A172 (cell line): Measurements from ENCODE around the gene PCDHGB1. TPM values are rescaled to one million over a fixed set of nuclear protein-coding genes. Genes with fewer than 3 reads are reported as not detected.
"Not testable (repeated sequence)": the region's sequence is repeated elsewhere in the genome, so short reads cannot be mapped to it uniquely, and the experiment has no call there.

ENCODE experiments used
- DNase-seq: peaks from one replicate; pipeline ENCODE4 v3.0.0-alpha.2; 2015; ENCODE audit warnings: low spot score
- total RNA-seq: library from RNA; depleted of rRNA; stranded (reverse); fragments of >200 nt; shearing (Covaris generic); gene quantifications from 2 replicates; pipeline ENCODE4 v1.2.3, GENCODE V29; 2014; rRNA removed

The PCDHGB1 gene
- total RNA-seq, 1 experiment from 2014 or later, result 2.0 TPM

DNA sequence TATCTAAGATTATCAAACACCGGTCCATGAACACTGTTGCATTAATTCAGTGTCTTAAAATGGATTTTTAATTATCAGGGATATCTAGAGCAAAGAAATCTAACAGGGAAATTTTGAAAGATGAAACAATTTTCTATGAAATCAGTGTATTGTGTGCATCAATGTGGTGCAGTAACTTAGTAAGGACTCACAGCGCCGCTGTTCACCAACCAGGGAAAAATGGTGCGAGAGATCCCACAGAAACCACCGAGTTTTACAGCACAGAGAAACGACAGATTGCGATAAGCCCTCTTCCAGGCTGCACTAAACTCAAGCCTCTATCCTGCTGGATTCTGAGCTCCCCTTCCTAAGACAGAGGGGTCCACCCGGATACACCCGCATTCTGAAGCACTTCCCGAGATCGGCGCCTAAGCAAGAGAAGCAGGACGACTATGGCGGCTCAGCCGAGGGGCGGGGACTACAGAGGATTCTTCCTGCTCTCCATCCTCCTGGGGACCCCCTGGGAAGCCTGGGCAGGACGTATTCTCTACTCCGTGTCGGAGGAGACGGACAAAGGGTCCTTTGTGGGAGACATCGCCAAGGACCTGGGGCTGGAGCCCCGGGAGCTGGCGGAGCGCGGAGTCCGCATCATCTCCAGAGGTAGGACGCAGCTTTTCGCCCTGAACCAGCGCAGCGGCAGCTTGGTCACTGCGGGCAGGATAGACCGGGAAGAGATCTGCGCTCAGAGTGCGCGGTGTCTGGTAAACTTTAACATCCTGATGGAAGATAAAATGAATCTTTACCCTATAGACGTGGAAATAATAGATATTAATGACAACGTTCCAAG, 32.8 kb downstream of the PCDHGB1 start, which contains the start of gene PCDHGA7:
Gene PCDHGA7 (plus strand): TSS at position 274 of the 826 bp plus-strand sequence. CDS start 158 bp downstream, at position 432.
- no peak for DNase-seq

DNA sequence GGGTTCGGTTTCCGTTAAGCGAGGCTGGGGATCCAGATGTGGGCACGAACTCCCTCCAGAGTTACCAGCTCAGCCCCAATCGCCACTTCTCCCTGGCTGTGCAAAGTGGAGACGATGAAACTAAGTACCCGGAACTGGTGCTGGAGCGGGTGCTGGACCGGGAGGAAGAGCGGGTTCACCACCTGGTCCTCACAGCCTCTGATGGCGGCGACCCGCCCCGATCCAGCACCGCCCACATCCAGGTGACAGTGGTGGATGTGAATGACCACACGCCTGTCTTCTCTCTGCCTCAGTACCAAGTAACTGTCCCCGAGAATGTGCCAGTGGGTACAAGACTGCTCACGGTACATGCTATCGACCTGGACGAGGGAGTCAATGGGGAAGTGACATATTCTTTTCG, 33.4 kb downstream of the PCDHGB1 start:
- DNase-seq, result no peak

DNA sequence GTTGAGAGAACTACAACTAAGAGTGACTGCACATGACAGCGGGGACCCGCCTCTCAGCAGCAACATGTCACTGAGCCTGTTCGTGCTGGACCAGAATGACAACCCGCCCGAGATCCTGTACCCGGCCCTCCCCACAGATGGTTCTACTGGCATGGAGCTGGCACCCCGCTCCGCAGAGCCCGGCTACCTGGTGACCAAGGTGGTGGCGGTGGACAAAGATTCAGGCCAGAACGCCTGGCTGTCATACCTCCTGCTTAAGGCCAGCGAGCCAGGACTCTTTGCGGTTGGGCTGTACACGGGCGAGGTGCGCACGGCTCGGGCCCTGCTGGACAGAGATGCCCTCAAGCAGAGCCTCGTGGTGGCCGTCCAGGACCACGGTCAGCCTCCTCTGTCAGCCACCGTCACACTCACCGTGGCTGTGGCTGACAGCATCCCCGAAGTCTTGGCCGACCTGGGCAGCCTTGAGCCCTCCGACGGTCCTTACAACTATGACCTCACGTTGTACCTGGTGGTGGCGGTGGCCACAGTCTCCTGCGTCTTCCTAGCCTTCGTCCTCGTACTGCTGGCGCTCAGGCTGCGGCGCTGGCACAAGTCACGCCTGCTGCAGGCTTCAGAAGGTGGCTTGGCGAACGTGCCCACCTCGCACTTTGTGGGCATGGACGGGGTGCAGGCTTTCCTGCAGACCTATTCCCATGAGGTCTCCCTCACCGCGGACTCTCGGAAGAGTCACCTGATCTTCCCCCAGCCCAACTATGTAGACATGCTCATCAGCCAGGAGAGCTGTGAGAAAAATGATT, 34.8 kb downstream of the PCDHGB1 start:
- no peak for DNase-seq

DNA sequence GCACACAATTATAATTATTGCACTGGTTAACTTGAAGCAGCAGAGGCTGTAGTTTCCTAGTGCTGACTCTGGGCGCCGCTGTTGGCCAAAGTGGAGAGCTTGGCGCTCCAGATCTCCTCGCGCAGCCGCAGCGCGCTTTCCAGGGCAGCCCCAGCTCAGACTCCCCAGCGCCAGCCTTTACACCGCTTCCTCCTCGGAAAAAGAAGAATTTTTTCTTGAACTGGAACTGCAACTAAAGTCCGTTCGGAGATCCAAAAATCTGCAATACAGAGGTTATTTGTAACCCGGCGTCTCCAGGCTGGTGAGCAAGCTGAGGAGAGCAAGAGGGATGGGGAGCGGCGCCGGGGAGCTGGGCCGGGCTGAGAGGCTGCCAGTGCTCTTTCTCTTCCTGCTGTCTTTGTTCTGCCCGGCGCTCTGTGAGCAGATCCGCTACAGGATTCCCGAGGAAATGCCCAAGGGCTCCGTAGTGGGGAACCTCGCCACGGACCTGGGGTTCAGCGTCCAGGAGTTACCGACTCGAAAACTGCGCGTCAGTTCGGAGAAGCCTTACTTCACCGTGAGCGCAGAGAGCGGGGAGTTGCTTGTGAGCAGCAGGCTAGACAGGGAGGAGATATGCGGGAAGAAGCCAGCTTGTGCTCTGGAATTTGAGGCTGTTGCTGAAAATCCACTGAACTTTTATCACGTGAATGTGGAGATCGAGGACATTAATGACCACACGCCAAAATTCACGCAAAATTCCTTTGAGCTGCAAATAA, 37.8 kb downstream of the PCDHGB1 start, which contains the start of gene PCDHGB4:
Gene PCDHGB4 (plus strand): TSS at position 142 of the 755 bp plus-strand sequence. CDS start 187 bp downstream, at position 329.
- not testable (repeated sequence) for DNase-seq

DNA sequence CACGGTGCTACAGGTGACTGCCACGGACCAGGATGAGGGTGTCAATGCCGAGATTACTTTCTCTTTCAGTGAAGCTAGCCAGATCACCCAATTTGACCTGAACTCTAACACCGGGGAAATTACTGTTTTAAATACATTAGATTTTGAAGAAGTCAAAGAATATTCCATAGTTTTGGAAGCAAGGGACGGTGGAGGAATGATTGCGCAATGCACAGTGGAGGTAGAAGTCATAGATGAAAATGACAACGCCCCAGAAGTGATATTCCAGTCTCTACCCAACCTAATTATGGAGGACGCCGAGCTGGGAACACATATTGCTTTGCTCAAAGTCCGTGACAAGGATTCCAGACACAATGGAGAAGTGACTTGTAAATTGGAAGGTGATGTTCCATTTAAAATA, 38.8 kb downstream of the PCDHGB1 start:
- no peak for DNase-seq

DNA sequence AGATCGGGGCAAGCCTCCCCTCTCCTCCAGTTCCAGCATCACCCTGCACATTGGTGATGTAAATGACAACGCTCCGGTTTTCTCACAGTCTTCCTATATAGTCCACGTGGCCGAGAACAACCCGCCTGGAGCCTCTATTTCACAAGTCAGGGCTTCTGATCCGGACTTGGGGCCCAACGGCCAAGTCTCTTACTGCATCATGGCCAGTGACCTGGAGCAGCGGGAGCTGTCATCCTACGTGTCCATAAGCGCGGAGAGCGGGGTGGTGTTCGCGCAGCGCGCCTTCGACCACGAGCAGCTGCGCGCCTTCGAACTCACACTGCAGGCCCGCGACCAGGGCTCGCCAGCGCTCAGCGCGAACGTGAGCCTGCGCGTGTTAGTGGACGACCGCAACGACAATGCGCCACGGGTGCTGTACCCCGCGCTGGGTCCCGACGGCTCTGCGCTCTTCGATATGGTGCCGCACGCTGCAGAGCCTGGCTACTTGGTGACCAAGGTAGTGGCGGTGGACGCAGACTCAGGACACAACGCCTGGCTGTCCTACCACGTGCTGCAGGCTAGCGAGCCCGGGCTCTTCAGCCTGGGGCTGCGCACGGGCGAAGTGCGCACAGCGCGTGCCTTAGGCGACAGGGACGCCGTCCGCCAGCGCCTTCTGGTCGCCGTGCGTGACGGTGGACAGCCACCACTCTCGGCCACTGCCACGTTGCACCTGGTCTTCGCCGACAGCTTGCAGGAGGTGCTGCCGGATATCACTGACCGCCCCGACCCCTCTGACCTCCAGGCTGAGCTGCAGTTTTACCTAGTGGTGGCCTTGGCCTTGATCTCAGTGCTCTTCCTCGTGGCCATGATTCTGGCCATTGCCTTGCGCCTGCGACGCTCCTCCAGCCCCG, 39.5 kb downstream of the PCDHGB1 start:
- DNase-seq, result no peak

DNA sequence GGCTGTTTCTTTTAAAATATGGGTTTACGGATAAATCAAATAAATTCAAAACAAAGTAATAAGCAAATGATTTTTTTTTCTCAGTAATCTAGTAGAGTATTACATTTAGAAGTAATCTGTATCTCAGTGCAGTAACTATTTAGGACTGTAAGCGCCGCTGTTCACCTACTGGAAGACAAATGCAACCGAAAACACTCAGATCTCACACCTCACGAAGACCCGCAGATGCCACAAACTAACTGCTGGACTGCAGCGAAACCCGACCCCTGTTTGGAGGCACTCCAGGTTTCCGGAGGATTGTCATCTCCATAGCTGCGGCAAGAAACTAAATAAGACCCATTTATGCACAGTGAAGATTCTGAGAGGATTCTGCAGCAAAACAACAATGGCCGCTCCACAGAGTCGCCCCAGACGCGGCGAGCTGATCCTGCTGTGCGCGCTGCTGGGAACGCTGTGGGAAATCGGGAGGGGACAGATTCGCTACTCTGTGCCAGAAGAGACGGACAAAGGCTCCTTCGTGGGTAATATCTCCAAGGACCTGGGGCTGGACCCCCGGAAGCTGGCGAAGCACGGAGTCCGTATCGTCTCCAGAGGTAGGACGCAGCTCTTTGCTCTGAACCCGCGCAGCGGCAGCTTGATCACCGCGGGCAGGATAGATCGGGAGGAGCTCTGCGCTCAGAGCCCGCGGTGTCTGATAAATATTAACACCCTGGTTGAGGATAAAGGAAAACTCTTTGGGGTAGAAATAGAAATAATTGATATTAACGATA, 42.7 kb downstream of the PCDHGB1 start, which contains the start of gene PCDHGA8:
Gene PCDHGA8 (plus strand): TSS at position 205 of the 770 bp plus-strand sequence. CDS start 181 bp downstream, at position 386.
- DNase-seq, result no peak

DNA sequence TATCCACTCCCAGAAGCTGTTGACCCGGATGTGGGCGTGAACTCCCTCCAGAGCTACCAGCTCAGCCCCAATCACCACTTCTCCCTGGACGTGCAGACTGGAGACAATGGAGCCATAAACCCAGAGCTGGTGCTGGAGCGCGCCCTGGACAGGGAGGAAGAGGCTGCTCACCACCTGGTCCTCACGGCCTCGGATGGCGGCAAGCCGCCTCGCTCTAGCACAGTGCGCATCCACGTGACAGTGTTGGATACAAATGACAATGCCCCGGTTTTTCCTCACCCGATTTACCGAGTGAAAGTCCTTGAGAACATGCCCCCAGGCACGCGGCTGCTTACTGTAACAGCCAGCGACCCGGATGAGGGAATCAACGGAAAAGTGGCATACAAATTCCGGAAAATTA, 43.4 kb downstream of the PCDHGB1 start:
- DNase-seq, result no peak

DNA sequence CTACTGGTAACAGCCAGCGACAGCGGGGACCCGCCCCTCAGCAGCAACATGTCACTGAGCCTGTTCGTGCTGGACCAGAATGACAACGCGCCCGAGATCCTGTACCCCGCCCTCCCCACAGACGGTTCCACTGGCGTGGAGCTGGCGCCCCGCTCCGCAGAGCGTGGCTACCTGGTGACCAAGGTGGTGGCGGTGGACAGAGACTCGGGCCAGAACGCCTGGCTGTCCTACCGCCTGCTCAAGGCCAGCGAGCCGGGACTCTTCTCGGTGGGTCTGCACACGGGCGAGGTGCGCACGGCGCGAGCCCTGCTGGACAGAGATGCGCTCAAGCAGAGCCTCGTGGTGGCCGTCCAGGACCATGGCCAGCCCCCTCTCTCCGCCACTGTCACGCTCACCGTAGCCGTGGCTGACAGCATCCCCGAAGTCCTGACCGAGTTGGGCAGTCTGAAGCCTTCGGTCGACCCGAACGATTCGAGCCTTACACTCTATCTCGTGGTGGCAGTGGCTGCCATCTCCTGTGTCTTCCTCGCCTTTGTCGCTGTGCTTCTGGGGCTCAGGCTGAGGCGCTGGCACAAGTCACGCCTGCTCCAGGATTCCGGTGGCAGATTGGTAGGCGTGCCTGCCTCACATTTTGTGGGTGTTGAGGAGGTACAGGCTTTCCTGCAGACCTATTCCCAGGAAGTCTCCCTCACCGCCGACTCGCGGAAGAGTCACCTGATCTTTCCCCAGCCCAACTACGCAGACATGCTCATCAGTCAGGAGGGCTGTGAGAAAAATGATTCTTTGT, 44.7 kb downstream of the PCDHGB1 start:
- DNase-seq, result not testable (repeated sequence)

DNA sequence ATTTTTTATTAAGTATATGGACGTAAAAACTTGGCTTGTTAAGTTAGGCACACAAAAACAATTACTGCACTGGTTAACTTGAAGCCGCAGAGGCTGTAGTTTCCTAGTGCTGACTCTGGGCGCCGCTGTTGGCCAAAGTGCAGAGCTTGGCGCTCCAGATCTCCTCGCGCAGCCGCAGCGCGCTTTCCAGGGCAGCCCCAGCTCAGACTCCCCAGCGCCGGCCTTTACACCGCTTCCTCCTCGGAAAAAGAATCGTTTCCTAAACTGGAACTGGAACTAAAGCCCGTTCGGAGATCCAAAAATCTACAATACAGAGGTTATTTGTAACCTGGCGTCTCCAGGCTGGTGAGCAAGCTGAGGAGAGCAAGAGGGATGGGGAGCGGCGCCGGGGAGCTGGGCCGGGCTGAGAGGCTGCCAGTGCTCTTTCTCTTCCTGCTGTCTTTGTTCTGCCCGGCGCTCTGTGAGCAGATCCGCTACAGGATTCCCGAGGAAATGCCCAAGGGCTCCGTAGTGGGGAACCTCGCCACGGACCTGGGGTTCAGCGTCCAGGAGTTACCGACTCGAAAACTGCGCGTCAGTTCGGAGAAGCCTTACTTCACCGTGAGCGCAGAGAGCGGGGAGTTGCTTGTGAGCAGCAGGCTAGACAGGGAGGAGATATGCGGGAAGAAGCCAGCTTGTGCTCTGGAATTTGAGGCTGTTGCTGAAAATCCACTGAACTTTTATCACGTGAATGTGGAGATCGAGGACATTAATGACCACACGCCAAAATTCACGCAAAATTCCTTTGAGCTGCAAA, 48.1 kb downstream of the PCDHGB1 start, which contains the start of gene PCDHGB5:
Gene PCDHGB5 (plus strand): TSS at position 192 of the 796 bp plus-strand sequence. CDS start 181 bp downstream, at position 373.
- DNase-seq, result not testable (repeated sequence)

DNA sequence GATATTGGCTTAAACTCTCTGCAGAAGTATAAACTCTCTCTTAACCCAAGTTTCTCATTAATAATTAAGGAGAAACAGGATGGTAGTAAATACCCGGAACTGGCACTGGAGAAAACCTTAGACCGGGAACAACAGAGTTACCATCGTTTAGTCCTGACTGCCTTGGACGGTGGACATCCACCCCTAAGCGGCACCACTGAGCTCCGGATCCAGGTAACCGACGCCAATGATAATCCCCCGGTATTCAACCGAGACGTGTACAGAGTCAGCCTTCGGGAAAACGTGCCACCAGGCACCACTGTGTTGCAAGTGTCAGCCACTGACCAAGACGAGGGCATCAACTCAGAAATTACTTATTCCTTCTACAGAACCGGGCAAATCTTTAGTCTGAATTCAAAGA, 48.7 kb downstream of the PCDHGB1 start:
- DNase-seq, result no peak

DNA sequence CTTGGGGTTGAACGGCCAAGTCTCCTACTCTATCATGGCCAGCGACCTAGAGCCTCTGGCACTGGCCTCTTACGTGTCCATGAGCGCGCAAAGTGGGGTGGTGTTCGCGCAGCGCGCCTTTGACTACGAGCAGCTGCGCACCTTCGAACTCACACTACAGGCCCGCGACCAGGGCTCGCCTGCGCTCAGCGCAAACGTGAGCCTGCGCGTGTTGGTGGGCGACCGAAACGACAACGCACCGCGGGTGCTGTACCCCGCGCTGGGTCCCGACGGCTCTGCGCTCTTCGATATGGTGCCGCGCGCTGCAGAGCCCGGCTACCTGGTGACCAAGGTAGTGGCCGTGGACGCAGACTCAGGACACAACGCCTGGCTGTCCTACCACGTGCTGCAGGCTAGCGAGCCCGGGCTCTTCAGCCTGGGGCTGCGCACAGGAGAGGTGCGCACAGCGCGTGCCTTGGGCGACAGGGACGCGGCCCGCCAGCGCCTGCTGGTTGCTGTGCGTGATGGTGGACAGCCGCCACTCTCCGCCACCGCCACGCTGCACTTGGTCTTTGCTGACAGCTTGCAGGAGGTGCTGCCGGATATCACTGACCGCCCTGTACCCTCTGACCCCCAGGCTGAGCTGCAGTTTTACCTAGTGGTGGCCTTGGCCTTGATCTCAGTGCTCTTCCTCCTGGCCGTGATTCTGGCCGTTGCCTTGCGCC, 49.8 kb downstream of the PCDHGB1 start:
- no peak for DNase-seq

Other genes with a start within 250 kb of the PCDHGB1 start
- 19.9 and 22.0 TPM in 2 replicates for gene PCDHB3, start 249.6 kb upstream of the PCDHGB1 start, total RNA-seq
- gene PCDHB4, start 228.3 kb upstream of the PCDHGB1 start, total RNA-seq, result 0.26 and 1.7 TPM in 2 replicates
- gene PCDHB5, start 214.9 kb upstream of the PCDHGB1 start, total RNA-seq, result 45.5 and 52.8 TPM in 2 replicates
- 0.79 and 1.7 TPM in 2 replicates for gene PCDHB6, start 200.0 kb upstream of the PCDHGB1 start, total RNA-seq
- 5.2 and 6.9 TPM in 2 replicates for gene PCDHB7, start 177.5 kb upstream of the PCDHGB1 start, total RNA-seq
- 7.0 and 7.5 TPM in 2 replicates for gene PCDHB8, start 172.3 kb upstream of the PCDHGB1 start, total RNA-seq
- 4.2 and 7.9 TPM in 2 replicates for gene PCDHB16, start 167.7 kb upstream of the PCDHGB1 start, total RNA-seq
- 11.1 and 11.2 TPM in 2 replicates for gene PCDHB9, start 162.9 kb upstream of the PCDHGB1 start, total RNA-seq
- gene PCDHB10, start 157.7 kb upstream of the PCDHGB1 start, total RNA-seq, result 3.9 and 7.1 TPM in 2 replicates
- 1.7 and 2.0 TPM in 2 replicates for gene PCDHB11, start 150.5 kb upstream of the PCDHGB1 start, total RNA-seq
- 0.69 and 2.5 TPM in 2 replicates for gene PCDHB12, start 141.4 kb upstream of the PCDHGB1 start, total RNA-seq
- gene PCDHB13, start 136.2 kb upstream of the PCDHGB1 start, total RNA-seq, result 1.1 TPM in 2 replicates
- 17.6 and 18.2 TPM in 2 replicates for gene PCDHB14, start 126.8 kb upstream of the PCDHGB1 start, total RNA-seq
- 0.26 and 1.0 TPM in 2 replicates for gene PCDHB15, start 104.7 kb upstream of the PCDHGB1 start, total RNA-seq
- gene SLC25A2, start 46.0 kb upstream of the PCDHGB1 start, total RNA-seq, result not detected in 2 replicates
- gene TAF7, start 29.3 kb upstream of the PCDHGB1 start, total RNA-seq, result 109 and 119 TPM in 2 replicates
- gene PCDHGA1, start 19.6 kb upstream of the PCDHGB1 start, total RNA-seq, result 1.5 and 1.6 TPM in 2 replicates
- 0.57 and 1.1 TPM in 2 replicates for gene PCDHGA2, start 11.3 kb upstream of the PCDHGB1 start, total RNA-seq
- gene PCDHGA3, start 6.3 kb upstream of the PCDHGB1 start, total RNA-seq, result 0.14 TPM in 1 of 2 replicates, not detected in the other
- gene PCDHGA4, start 4.9 kb downstream of the PCDHGB1 start, total RNA-seq, result 1.1 and 1.4 TPM in 2 replicates
- gene PCDHGB2, start 9.9 kb downstream of the PCDHGB1 start, total RNA-seq, result 0.34 and 1.6 TPM in 2 replicates
- gene PCDHGA5, start 14.1 kb downstream of the PCDHGB1 start, total RNA-seq, result 0.41 and 0.48 TPM in 2 replicates
- gene PCDHGB3, start 20.1 kb downstream of the PCDHGB1 start, total RNA-seq, result 0.81 and 1.7 TPM in 2 replicates
- 1.9 and 2.5 TPM in 2 replicates for gene PCDHGA6, start 23.8 kb downstream of the PCDHGB1 start, total RNA-seq
- 0.69 TPM in 2 replicates for gene PCDHGA7, start 32.6 kb downstream of the PCDHGB1 start, total RNA-seq
- 0.07 TPM in 2 replicates for gene PCDHGB4, start 37.6 kb downstream of the PCDHGB1 start, total RNA-seq
- 0.05 and 0.31 TPM in 2 replicates for gene PCDHGA8, start 42.5 kb downstream of the PCDHGB1 start, total RNA-seq
- 0.10 TPM in 1 of 2 replicates, not detected in the other for gene PCDHGB5, start 47.8 kb downstream of the PCDHGB1 start, total RNA-seq
- 2.8 and 3.4 TPM in 2 replicates for gene PCDHGA9, start 52.7 kb downstream of the PCDHGB1 start, total RNA-seq
- 0.10 and 0.33 TPM in 2 replicates for gene PCDHGB6, start 57.9 kb downstream of the PCDHGB1 start, total RNA-seq
- 4.7 and 5.3 TPM in 2 replicates for gene PCDHGA10, start 62.9 kb downstream of the PCDHGB1 start, total RNA-seq
- gene PCDHGB7, start 67.6 kb downstream of the PCDHGB1 start, total RNA-seq, result 14.6 and 15.0 TPM in 2 replicates
- 0.19 and 0.89 TPM in 2 replicates for gene PCDHGA11, start 71.0 kb downstream of the PCDHGB1 start, total RNA-seq
- gene PCDHGA12, start 80.4 kb downstream of the PCDHGB1 start, total RNA-seq, result 0.31 TPM in 1 of 2 replicates, not detected in the other
- 46.6 and 51.7 TPM in 2 replicates for gene PCDHGC3, start 125.9 kb downstream of the PCDHGB1 start, total RNA-seq
- gene PCDHGC4, start 134.9 kb downstream of the PCDHGB1 start, total RNA-seq, result 0.22 TPM in 1 of 2 replicates, not detected in the other
- gene PCDHGC5, start 139.0 kb downstream of the PCDHGB1 start, total RNA-seq, result 1.1 and 3.7 TPM in 2 replicates